H1 (cell line): ENCODE results near the gene N4BP3. TPM values are rescaled to one million over a fixed set of nuclear protein-coding genes. Genes with fewer than 3 reads are reported as not detected.

Experiments
- CTCF ChIA-PET: fragments of 300-600 bp; sonication (Branson Sonifier 250); formaldehyde crosslinking; loops from one replicate; lab custom pipeline; 2021; ENCODE audit not compliant: partially characterized antibody; lab: Charles Lee
- POLR2A ChIA-PET: fragments of 300-600 bp; sonication (Branson Sonifier 250); formaldehyde crosslinking; loops from one replicate; lab custom pipeline; 2021; ENCODE audit warnings: inconsistent platforms; ENCODE audit not compliant: partially characterized antibody; lab: Charles Lee
- DNase-seq, 2 experiments: peaks; one replicate each; pipeline versions ENCODE4 v3.0.0 to v3.0.0-alpha.2; 2010 to 2022; ENCODE audit warnings: low spot score in 2 of 2, low read depth in 1 of 2, mixed read lengths in 1 of 2
- FAIRE-seq: peaks from 2 replicates; lab custom pipeline; 2011; peaks lifted over from hg19 to GRCh38; lab: Jason Lieb, UNC
- H2AFZ ChIP-seq: 2 replicates; pipeline ENCODE4 v1.8.1; 2012; ENCODE audit warnings: low read length, inconsistent platforms
- H2AK5ac ChIP-seq: 2 replicates; pipeline ENCODE4 v1.6.1; 2013; ENCODE audit warnings: low read depth, low read length
- H2BK120ac ChIP-seq: replicated peaks from 2 replicates; pipeline ENCODE3; 2013; ENCODE audit warnings: low read depth, low read length, inconsistent platforms
- H2BK12ac ChIP-seq: 2 replicates; pipeline ENCODE4 v1.6.1; 2013; ENCODE audit warnings: low read depth, low read length
- H2BK15ac ChIP-seq: 2 replicates; pipeline ENCODE4 v1.6.1; 2013; ENCODE audit warnings: low read length
- H2BK20ac ChIP-seq: 2 replicates; pipeline ENCODE4 v1.6.1; 2013; ENCODE audit warnings: low read length
- H2BK5ac ChIP-seq: 2 replicates; pipeline ENCODE4 v1.6.1; 2013; ENCODE audit warnings: low read depth, low read length
- H3K14ac ChIP-seq: 2 replicates; pipeline ENCODE4 v1.6.1; 2013; ENCODE audit warnings: inconsistent platforms; ENCODE audit not compliant: insufficient read length
- H3K18ac ChIP-seq: 2 replicates; pipeline ENCODE4 v1.6.1; 2013; ENCODE audit warnings: low read length; ENCODE audit errors: extremely low read depth
- H3K23ac ChIP-seq: 2 replicates; pipeline ENCODE4 v1.6.1; 2013; ENCODE audit warnings: inconsistent platforms; ENCODE audit not compliant: insufficient read length
- H3K23me2 ChIP-seq: 2 replicates; pipeline ENCODE4 v1.6.1; 2013; ENCODE audit warnings: low read depth, low read length
- H3K27ac ChIP-seq: 2 replicates; pipeline ENCODE4 v1.6.1; 2011; ENCODE audit warnings: low read depth, low read length, inconsistent platforms
- H3K27me3 ChIP-seq, 4 experiments: replicated peaks in 1 of 4; 1 replicate in 1 of 4; 2 replicates in 3 of 4; pipeline versions ENCODE4 v1.6.1 to v1.8.1; 2011 to 2013; ENCODE audit warnings: low read length in 3 of 4, mild to moderate bottlenecking in 3 of 4, inconsistent platforms in 2 of 4, mixed read lengths in 2 of 4, moderate library complexity in 1 of 4; ENCODE audit not compliant: control insufficient read depth in 3 of 4, insufficient read depth in 3 of 4; ENCODE audit errors: extremely low read depth in 1 of 4
- H3K36me3 ChIP-seq, 4 experiments: 2 replicates each; pipeline versions ENCODE4 v1.6.1 to v1.8.1; 2011 to 2013; ENCODE audit warnings: mild to moderate bottlenecking in 4 of 4, low read length in 3 of 4, moderate library complexity in 2 of 4, control low read depth in 1 of 4, inconsistent platforms in 1 of 4; ENCODE audit not compliant: insufficient read depth in 4 of 4, control insufficient read depth in 2 of 4
- H3K4ac ChIP-seq: replicated peaks from 2 replicates; pipeline ENCODE3; 2013; ENCODE audit warnings: low read length, low read depth, mixed read lengths, inconsistent platforms; ENCODE audit not compliant: insufficient read length
- H3K4me1 ChIP-seq, 4 experiments: replicated peaks in 1 of 4; 1 replicate in 1 of 4; 2 replicates in 3 of 4; pipeline versions ENCODE4 v1.6.1 to v1.8.1; 2011 to 2013; ENCODE audit warnings: low read length in 3 of 4, inconsistent platforms in 2 of 4, mixed read lengths in 1 of 4; ENCODE audit not compliant: insufficient read depth in 4 of 4, control insufficient read depth in 3 of 4
- H3K4me2 ChIP-seq, 2 experiments: 2 replicates each; pipeline versions ENCODE4 v1.6.1 to v1.8.1; 2011 to 2013; ENCODE audit warnings: low read depth in 2 of 2, low read length in 2 of 2, control low read depth in 1 of 2, inconsistent platforms in 1 of 2, mild to moderate bottlenecking in 1 of 2; ENCODE audit not compliant: insufficient read depth in 1 of 2
- H3K4me3 ChIP-seq, 4 experiments: fragments of 200-600, 300-600 bp in 1 of 4; sonication (generic), shearing (Covaris generic), sonication (Bioruptor Twin) in 1 of 4; 2 replicates each; pipeline versions ENCODE4 v1.5.1 to v1.8.1; 2011 to 2016; ENCODE audit warnings: low read length in 4 of 4, low read depth in 3 of 4, control low read depth in 2 of 4, inconsistent platforms in 2 of 4, mild to moderate bottlenecking in 2 of 4, mixed read lengths in 1 of 4, moderate library complexity in 1 of 4; ENCODE audit not compliant: insufficient read depth in 2 of 4; ENCODE audit errors: extremely low read depth in 1 of 4
- H3K56ac ChIP-seq: replicated peaks from 2 replicates; pipeline ENCODE3; 2013; ENCODE audit warnings: low read depth, mild to moderate bottlenecking, mixed read lengths, low read length, inconsistent platforms; ENCODE audit not compliant: insufficient read length
- H3K79me1 ChIP-seq: 2 replicates; pipeline ENCODE4 v1.6.1; 2013; ENCODE audit warnings: low read depth, low read length, control low read depth
- H3K79me2 ChIP-seq, 2 experiments: 2 replicates each; pipeline versions ENCODE4 v1.6.1 to v1.8.1; 2012 to 2013; ENCODE audit warnings: low read length in 2 of 2, mild to moderate bottlenecking in 2 of 2, inconsistent platforms in 1 of 2; ENCODE audit not compliant: insufficient read depth in 2 of 2, control insufficient read depth in 1 of 2
- H3K9ac ChIP-seq, 4 experiments: replicated peaks in 1 of 4; 1 replicate in 1 of 4; 2 replicates in 3 of 4; pipeline versions ENCODE4 v1.6.1 to v1.8.1; 2011 to 2013; ENCODE audit warnings: low read depth in 3 of 4, low read length in 3 of 4, control low read depth in 2 of 4, mild to moderate bottlenecking in 2 of 4, moderate library complexity in 2 of 4, inconsistent platforms in 1 of 4; ENCODE audit errors: extremely low read depth in 1 of 4
- H3K9me3 ChIP-seq, 2 experiments: 2 replicates each; pipeline versions ENCODE4 v1.6.1 to v1.8.1; 2012 to 2013; ENCODE audit warnings: mild to moderate bottlenecking in 2 of 2, moderate library complexity in 2 of 2, control low read depth in 1 of 2, inconsistent platforms in 1 of 2, low read depth in 1 of 2, low read length in 1 of 2, mixed read lengths in 1 of 2; ENCODE audit not compliant: insufficient read depth in 2 of 2
- H4K20me1 ChIP-seq, 2 experiments: replicated peaks in 1 of 2; 2 replicates each; pipeline versions ENCODE3 to v1.8.1; 2011 to 2013; ENCODE audit warnings: inconsistent platforms in 2 of 2, low read length in 2 of 2, mild to moderate bottlenecking in 1 of 2; ENCODE audit not compliant: insufficient read depth in 2 of 2, control insufficient read depth in 1 of 2
- H4K5ac ChIP-seq: 2 replicates; pipeline ENCODE4 v1.6.1; 2013; ENCODE audit warnings: low read length, low read depth, mixed read lengths, inconsistent platforms; ENCODE audit not compliant: insufficient read length
- H4K8ac ChIP-seq: 2 replicates; pipeline ENCODE4 v1.8.0; 2013; ENCODE audit warnings: mild to moderate bottlenecking, moderate library complexity, low read length, inconsistent platforms; ENCODE audit not compliant: insufficient read depth; ENCODE audit errors: extremely low read depth
- H4K91ac ChIP-seq: replicated peaks from 2 replicates; pipeline ENCODE3; 2013; ENCODE audit warnings: low read length, mixed read lengths, inconsistent platforms; ENCODE audit not compliant: insufficient read length
- ASH2L ChIP-seq: fragments of 200-600, 300-600 bp; sonication (generic); IDR thresholded peaks from one replicate; pipeline ENCODE4 v1.7.1; 2017; ENCODE audit warnings: low read length
- CHD1 ChIP-seq: IDR thresholded peaks from 2 replicates; pipeline ENCODE4 v1.6.1; 2012; ENCODE audit warnings: low read depth, low read length, improper control_type of control experiment
- GTF2F1 ChIP-seq: IDR thresholded peaks from 2 replicates; pipeline ENCODE4 v1.6.1; 2012; ENCODE audit warnings: low read depth, low read length, improper control_type of control experiment, borderline replicate concordance
- JUN ChIP-seq: IDR thresholded peaks from 2 replicates; pipeline ENCODE4 v1.6.1; 2011; ENCODE audit warnings: low read depth, mild to moderate bottlenecking, improper control_type of control experiment, low read length
- POLR2AphosphoS5 ChIP-seq: IDR thresholded peaks from 2 replicates; pipeline ENCODE4 v1.6.1; 2011; ENCODE audit warnings: low read depth, low read length
- RFX5 ChIP-seq: IDR thresholded peaks from 2 replicates; pipeline ENCODE4 v1.6.1; 2011; ENCODE audit warnings: low read depth, low read length, improper control_type of control experiment, borderline replicate concordance
- SAP30 ChIP-seq: fragments of 300-600 bp; sonication (generic); IDR thresholded peaks from 2 replicates; pipeline ENCODE4 v1.7.1; 2012; ENCODE audit warnings: low read length, moderate library complexity, mild to moderate bottlenecking, inconsistent platforms; ENCODE audit not compliant: insufficient read depth, insufficient replicate concordance
- TAF7 ChIP-seq: optimal IDR thresholded peaks from 2 replicates; pipeline ENCODE3; 2011; ENCODE audit warnings: low read depth, mild to moderate bottlenecking, inconsistent platforms, low read length, moderate library complexity, borderline replicate concordance
- TBP ChIP-seq: IDR thresholded peaks from 2 replicates; pipeline ENCODE4 v1.6.1; 2011; ENCODE audit warnings: low read depth, low read length, improper control_type of control experiment
- WGBS, 2 experiments: shearing (Covaris generic) in 1 of 2; methylation state at CpG; one replicate each; pipeline versions ENCODE4 v1.1.6 to v1.1.7; 2013 to 2015; ENCODE audit warnings: low lambda C conversion rate in 2 of 2, mixed read lengths in 2 of 2, inconsistent platforms in 1 of 2, low coverage in 1 of 2, missing lambda C conversion rate in 1 of 2; ENCODE audit not compliant: insufficient replicate concordance in 2 of 2, insufficient coverage in 1 of 2, insufficient read length in 1 of 2; ENCODE audit errors: extremely low coverage in 1 of 2, missing lambda C conversion rate in 1 of 2; 5-methylcytosine and 5-hydroxymethylcytosine counted together
- polyA plus RNA-seq, 7 experiments: library from polyadenylated mRNA; depleted of rRNA in 3 of 7; stranded (reverse) in 5 of 7; unstranded in 2 of 7; fragments of >200 nt in 5 of 7; fragments of 200-250 nt in 2 of 7; gene quantifications; 1 replicate in 5 of 7; 2 replicates in 1 of 7; 4 replicates in 1 of 7; pipeline versions ENCODE4 v1.2.1 to v1.2.3, GENCODE V29; 2011 to 2013; ENCODE audit warnings: missing spikeins in 2 of 7, mixed read lengths in 2 of 7
- total RNA-seq: library from RNA; stranded (reverse); fragmentation: NEBNext Ultra II Directional; extraction: Animal tissue kit (Norgen Biotek cat#: 25700); gene quantifications from 2 replicates; pipeline ENCODE4 v1.2.1, GENCODE V29; 2021
- TF ChIP-seq, protein P1 (sequence below), 3 experiments: IDR thresholded peaks; 1 replicate in 2 of 3; 2 replicates in 1 of 3; pipeline versions ENCODE4 v1.5.1 to v1.6.1; 2011; ENCODE audit warnings: low read length in 3 of 3, mild to moderate bottlenecking in 3 of 3, inconsistent platforms in 2 of 3, low read depth in 1 of 3, moderate library complexity in 1 of 3; ENCODE audit not compliant: insufficient read depth in 1 of 3; ENCODE audit errors: control extremely low read depth in 1 of 3

Gene N4BP3
- total and polyA plus RNA-seq, 2 of the 8 experiments (the other 6 are each of a cell fraction or from before 2014, with no cell fraction given), result 13.1 to 39.2 TPM

- no peak overlapping the region for H4K5ac ChIP-seq
- H2BK5ac ChIP-seq, result no peak overlapping the region; the same call in 1 of the 2 replicates
- H3K4me2 ChIP-seq, result no peak overlapping the region
- no peak overlapping the region for H3K23ac ChIP-seq
- H4K8ac ChIP-seq, result no peak overlapping the region; the same call in 1 of the 2 replicates
- WGBS, 2 experiments, result 92% methylated on average over 12 of the region's 13 CpGs; no CpG with 5 or more reads in 1 of the 2 experiments
- H2BK12ac ChIP-seq, result no peak overlapping the region; the same call in 1 of the 2 replicates
- H3K79me2 ChIP-seq, result no peaks in the 10 kb centered on the region
- no peak overlapping the region for H2AK5ac ChIP-seq
- no peaks in the 10 kb centered on the region for H4K20me1 ChIP-seq
- FAIRE-seq (no peak), DNase-seq (no peak)
- H3K9me3 ChIP-seq, result no peaks in the 10 kb centered on the region
- no peak overlapping the region for H2BK20ac ChIP-seq
- TF ChIP-seq, protein P1, sequence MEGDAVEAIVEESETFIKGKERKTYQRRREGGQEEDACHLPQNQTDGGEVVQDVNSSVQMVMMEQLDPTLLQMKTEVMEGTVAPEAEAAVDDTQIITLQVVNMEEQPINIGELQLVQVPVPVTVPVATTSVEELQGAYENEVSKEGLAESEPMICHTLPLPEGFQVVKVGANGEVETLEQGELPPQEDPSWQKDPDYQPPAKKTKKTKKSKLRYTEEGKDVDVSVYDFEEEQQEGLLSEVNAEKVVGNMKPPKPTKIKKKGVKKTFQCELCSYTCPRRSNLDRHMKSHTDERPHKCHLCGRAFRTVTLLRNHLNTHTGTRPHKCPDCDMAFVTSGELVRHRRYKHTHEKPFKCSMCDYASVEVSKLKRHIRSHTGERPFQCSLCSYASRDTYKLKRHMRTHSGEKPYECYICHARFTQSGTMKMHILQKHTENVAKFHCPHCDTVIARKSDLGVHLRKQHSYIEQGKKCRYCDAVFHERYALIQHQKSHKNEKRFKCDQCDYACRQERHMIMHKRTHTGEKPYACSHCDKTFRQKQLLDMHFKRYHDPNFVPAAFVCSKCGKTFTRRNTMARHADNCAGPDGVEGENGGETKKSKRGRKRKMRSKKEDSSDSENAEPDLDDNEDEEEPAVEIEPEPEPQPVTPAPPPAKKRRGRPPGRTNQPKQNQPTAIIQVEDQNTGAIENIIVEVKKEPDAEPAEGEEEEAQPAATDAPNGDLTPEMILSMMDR (IDR thresholded peaks at IDR 0.05; ENCODE audit: control extremely low read depth in 1 of 3, insufficient read depth in 1 of 3, low read depth in 1 of 3, low read length in 3 of 3), result no peak
- TF ChIP-seq SAP30, result no peak
- no peak for TF ChIP-seq CHD1
- no peak for TF ChIP-seq GTF2F1
- no peak for TF ChIP-seq TAF7
- no peak for TF ChIP-seq TBP
- TF ChIP-seq RFX5, result no peak
- no peak for TF ChIP-seq ASH2L
- TF ChIP-seq POLR2AphosphoS5, result no peak
- TF ChIP-seq JUN, result no peak
- H3K18ac ChIP-seq, result no peak overlapping the region
- no peak overlapping the region for H2BK120ac ChIP-seq
- 0 out of 7 replicates have a peak, but pooled peaks cover 0 to 7% (median 1%) of the 10 kb centered on the region in 4 experiments for H3K4me1 ChIP-seq
- ChIA-PET CTCF (interaction anchor here (1.2 to 8.7 kb wide), 10 partner anchors 13 to 56 kb away, joined by 3 to 83 read pairs (median 6); no protein-coding TSS in a partner anchor), POLR2A (interaction anchor here (2.0 to 27.9 kb wide), 2 partner anchors 9 to 27 kb away, joined by 5 to 1250 read pairs; partner anchors contain the start of genes NHP2 and RMND5B)
- no peak overlapping the region for H3K27ac ChIP-seq
- H3K79me1 ChIP-seq, result no peaks in the 10 kb centered on the region
- H4K91ac ChIP-seq, result peak overlapping the region; percentile 85
- H3K23me2 ChIP-seq, result no peaks in the 10 kb centered on the region
- H3K56ac ChIP-seq, result no peak overlapping the region
- no peaks in the 10 kb centered on the region for H3K27me3 ChIP-seq
- no peak overlapping the region for H2BK15ac ChIP-seq
- H3K9ac ChIP-seq, result no peak overlapping the region
- no peaks in the 10 kb centered on the region for H3K36me3 ChIP-seq
- H2AFZ ChIP-seq, result no peak overlapping the region
- no peak overlapping the region for H3K4ac ChIP-seq
- no peak overlapping the region for H3K14ac ChIP-seq
- H3K4me3 ChIP-seq, result no peak overlapping the region
These were observed 6.6 kb upstream of the N4BP3 start for GRCh38 chr5:178106556-178107239.
